CD4-positive, alpha-beta T cell treated with Interleukin-15 for 1 hour (primary cell): ENCODE measurements around the gene PNP.
"Not testable (repeated sequence)": the region's sequence is repeated elsewhere in the genome, so short reads cannot be mapped to it uniquely, and the experiment has no call there.

Experiments used
- DNase-seq: peaks from one replicate; pipeline ENCODE4 v3.0.0-alpha.2; 2020

PNP gene

GRCh38 chr14:20493634-20494033 lies 24.4 kb downstream of the PNP start:
- DNase-seq = peak; percentile 28

- no peak for DNase-seq
Measured at GRCh38 chr14:20494935-20495766, 25.9 kb downstream of the PNP start.

- DNase-seq = no peak
Measured at GRCh38 chr14:20498622-20499021, 29.4 kb downstream of the PNP start.

DNA sequence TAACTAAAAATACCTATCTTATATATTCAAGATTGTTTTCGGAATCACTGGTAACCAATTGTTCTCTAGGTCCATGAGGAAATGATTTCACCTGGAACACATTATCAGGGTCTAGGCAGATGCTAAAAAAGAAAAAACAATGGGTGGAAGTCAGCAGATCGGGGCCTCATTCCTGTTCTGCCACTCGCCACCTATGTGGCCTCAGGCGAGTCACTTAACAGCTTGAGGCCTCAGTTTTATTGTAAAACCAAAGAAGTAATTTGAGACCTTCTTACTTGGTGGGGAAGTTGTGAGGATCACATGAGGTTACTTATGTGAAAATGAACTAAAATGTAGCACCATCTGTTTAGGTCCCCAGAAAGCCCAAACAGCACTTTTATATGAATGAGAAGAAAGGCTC lies 29.9 kb downstream of the PNP start:
- DNase-seq = no peak

DNA sequence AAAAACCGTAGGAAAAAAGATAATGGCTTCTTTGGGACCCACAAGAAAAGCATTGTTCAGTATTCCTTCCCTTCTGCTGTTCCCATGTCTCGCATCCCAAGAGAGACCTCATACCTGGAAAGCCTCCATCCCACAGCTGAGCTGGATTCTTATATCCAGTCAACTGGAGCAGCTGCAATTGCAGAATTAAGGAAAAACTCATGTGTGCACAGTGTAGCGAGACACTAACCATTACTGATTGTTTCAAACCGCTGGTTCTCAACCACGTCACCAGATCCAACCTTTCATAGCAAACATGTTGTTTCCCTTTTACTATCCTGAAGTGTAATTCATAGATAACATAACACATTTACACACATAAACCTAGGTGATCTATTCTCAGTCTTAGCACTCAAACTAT lies 30.7 kb downstream of the PNP start:
- DNase-seq = no peak

DNA sequence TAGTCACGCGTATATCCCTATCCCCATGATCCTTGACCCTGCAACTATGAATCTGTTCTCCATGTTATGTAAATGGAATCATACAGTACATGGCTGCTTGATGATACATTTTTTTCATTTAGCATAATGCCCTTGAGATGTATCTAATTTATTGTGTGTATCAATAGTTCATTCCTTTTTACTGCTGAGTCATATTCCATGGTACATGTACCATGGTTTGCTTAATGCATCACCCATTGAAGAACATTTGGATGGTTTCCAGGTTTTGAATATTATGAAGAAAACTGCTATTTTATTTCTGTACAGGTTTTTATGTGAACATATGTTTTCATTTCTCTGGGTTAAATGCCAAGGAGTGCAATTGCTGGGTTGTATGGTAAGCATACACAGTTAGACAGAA lies 32.1 kb downstream of the PNP start:
- no peak for DNase-seq

GRCh38 chr14:20503898-20504297 lies 34.7 kb downstream of the PNP start:
- DNase-seq = no peak

DNA sequence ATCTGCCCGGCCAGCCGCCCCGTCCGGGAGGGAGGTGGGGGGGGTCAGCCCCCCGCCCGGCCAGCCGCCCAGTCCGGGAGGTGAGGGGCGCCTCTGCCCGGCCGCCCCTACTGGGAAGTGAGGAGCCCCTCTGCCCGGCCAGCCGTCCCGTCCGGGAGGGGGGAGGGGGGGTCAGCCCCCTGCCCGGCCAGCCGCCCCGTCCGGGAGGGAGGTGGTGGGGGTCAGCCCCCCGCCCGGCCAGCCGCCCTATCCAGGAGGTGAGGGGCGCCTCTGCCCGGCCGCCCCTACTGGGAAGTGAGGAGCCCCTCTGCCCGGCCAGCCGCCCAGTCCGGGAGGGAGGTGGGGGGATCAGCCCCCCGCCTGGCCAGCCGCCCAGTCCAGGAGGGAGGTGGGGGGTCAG lies 37.1 kb downstream of the PNP start:
- DNase-seq = not testable (repeated sequence)

- not testable (repeated sequence) for DNase-seq
Measured at GRCh38 chr14:20506752-20507151, 37.5 kb downstream of the PNP start.

DNA sequence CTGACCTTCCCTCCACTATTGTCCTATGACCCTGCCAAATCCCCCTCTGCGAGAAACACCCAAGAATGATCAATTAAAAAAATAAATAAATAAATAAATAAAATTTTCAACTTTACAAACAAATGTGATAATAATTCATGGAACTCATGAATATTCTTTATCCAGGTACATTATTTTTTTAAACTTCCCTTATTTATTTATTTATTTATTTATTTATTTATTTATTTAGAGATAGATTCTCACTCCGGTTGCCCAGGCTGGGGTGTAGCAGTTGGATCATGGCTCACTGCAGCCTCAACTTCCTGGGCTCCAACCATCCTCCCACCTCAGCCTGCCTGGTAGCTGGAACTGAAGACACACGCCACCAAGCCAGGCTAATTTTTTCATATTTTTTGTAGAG lies 38.3 kb downstream of the PNP start:
- DNase-seq = not testable (repeated sequence)

GRCh38 chr14:20508367-20508766 lies 39.2 kb downstream of the PNP start:
- DNase-seq = no peak

DNA sequence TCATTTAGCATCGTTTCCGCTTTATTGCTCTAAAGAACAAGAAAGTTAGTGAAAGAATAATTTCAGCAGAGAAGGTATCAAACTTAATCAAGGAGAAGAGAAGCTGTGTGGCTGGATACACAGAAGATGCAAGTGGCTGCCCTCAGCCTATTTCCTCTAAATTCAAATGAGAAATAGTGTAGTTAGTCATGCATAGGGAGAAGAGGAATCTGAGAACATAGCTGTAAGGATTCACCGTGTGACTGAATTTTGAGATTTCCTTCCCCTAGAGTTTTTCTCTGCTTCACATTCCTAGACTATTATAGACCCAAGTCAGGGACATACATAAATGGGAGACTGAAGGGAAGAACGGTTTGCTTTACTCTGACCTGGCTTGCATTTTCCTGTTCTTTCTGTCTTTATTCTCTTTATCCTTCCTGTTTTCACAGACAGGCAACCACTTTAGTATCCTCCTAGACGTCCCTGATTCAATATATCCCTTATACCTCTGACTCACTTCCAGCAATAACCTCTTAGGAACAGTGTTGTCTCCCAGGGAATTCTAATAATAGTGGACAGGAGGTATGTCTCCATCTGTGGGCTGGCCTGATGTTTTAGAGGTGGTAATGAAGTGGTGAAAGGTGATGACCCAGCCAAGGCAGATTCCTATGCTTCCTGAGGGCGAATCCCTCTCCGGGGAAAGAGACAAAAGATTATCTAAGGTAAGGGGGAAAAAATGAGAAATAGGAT lies 43.1 kb downstream of the PNP start:
- no peak for DNase-seq

DNA sequence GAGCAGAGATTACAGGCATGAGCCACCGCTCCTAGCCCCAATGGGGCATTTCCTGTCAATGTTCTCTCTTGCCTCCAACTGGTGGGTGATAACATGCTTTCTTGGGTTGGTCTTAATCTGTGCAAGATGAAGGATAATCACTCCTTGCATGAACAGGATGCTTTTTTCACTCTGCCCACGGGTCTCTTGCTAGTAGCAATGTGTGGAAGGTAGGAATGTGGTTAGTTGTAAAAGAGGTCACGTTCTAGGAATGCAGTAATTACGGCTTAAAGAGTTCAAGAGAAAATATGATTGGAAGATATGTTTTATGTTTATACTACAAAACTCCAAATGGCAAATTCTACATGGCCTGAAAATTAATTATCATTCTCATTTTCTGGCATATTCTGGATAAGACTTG lies 46.6 kb downstream of the PNP start:
- DNase-seq = no peak

GRCh38 chr14:20516921-20517320 lies 47.7 kb downstream of the PNP start:
- DNase-seq = no peak

GRCh38 chr14:20522332-20522731 lies 53.1 kb downstream of the PNP start:
- DNase-seq = no peak

DNA sequence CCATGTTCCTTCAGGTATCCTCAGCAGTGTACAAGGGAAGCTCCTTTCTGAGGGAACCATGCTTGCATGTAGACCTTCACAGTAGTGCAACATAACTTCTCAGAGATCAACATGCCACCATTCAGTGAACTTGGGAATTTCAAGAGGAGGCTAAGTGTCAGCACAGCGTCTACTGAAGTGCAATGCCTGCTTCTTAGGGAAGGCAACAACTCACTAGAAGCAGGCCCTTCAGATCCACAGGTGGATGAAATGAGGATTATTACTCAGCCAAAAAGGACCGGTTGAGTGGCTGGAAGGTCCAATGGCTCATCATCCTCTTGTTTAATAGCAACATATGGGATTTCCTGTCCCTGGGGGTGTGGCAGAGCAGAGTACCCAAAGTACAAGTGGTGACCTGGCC lies 54.8 kb downstream of the PNP start:
- no peak for DNase-seq
